T-helper 2 cell treated with Interferon-gamma antibody and Interleukin-4, amounts not matched to agents 5 μg/mL and 100 μg/mL, for 36 hours (primary cell): Measurements from ENCODE around the gene TSGA10IP.

Experiments used
- DNase-seq: peaks from one replicate; pipeline ENCODE4 v3.0.0; 2021; ENCODE audit warnings: low spot score
- H3K27ac Mint-ChIP-seq: one replicate; pipeline ENCODE4 v1.8.0; 2021; ENCODE audit warnings: mild to moderate bottlenecking, mixed read lengths
- H3K27me3 Mint-ChIP-seq: one replicate; pipeline ENCODE4 v1.8.0; 2021; ENCODE audit warnings: low read depth, mixed read lengths
- H3K36me3 Mint-ChIP-seq: one replicate; pipeline ENCODE4 v1.8.0; 2021; ENCODE audit warnings: low read depth, mixed read lengths
- H3K4me1 Mint-ChIP-seq: one replicate; pipeline ENCODE4 v1.8.0; 2021; ENCODE audit warnings: low read depth, mixed read lengths
- H3K4me3 Mint-ChIP-seq: one replicate; pipeline ENCODE4 v1.8.0; 2022; ENCODE audit warnings: mild to moderate bottlenecking, moderate library complexity, mixed read lengths
- H3K9me3 Mint-ChIP-seq: one replicate; pipeline ENCODE4 v1.8.0; 2021; ENCODE audit warnings: mixed read lengths

TSGA10IP gene

GRCh38 chr11:65965986-65966762 lies 20.9 kb downstream of the TSGA10IP start:
- H3K9me3 Mint-ChIP-seq = no peaks in the 10 kb centered on the region
- H3K36me3 Mint-ChIP-seq = peaks cover 56% of the 10 kb centered on the region
- no peak overlapping the region for H3K27ac Mint-ChIP-seq

GRCh38 chr11:65967329-65967934 lies 22.2 kb downstream of the TSGA10IP start:
- no peaks in the 10 kb centered on the region for H3K9me3 Mint-ChIP-seq
- peaks cover 14% of the 10 kb centered on the region for H3K4me1 Mint-ChIP-seq
- H3K4me3 Mint-ChIP-seq = no peak overlapping the region
- peaks cover 55% of the 10 kb centered on the region for H3K36me3 Mint-ChIP-seq
- no peak for DNase-seq
- no peak overlapping the region for H3K27ac Mint-ChIP-seq
- no peaks in the 10 kb centered on the region for H3K27me3 Mint-ChIP-seq

More at GRCh38 chr11:65965986-65966762, 20.9 kb downstream of the TSGA10IP start:
- no peaks in the 10 kb centered on the region for H3K27me3 Mint-ChIP-seq
- DNase-seq = no peak
- peaks cover 18% of the 10 kb centered on the region for H3K4me1 Mint-ChIP-seq
- no peak overlapping the region for H3K4me3 Mint-ChIP-seq

- Mint-ChIP-seq H3K27ac (no peak overlapping the region), H3K27me3 (no peaks in the 10 kb centered on the region), H3K36me3 (peaks cover 57% of the 10 kb centered on the region), H3K4me3 (no peak overlapping the region), H3K4me1 (peaks cover 2% of the 10 kb centered on the region), H3K9me3 (no peaks in the 10 kb centered on the region)
- no peak for DNase-seq
Observed at GRCh38 chr11:65968600-65969482, 23.6 kb downstream of the TSGA10IP start.

- Mint-ChIP-seq H3K27me3 (no peaks in the 10 kb centered on the region), H3K36me3 (peaks cover 50% of the 10 kb centered on the region), H3K4me3 (no peak overlapping the region), H3K4me1 (no peaks in the 10 kb centered on the region), H3K27ac (no peak overlapping the region), H3K9me3 (no peaks in the 10 kb centered on the region)
- no peak for DNase-seq
Observed at GRCh38 chr11:65972116-65972515, 26.8 kb downstream of the TSGA10IP start.

GRCh38 chr11:65973439-65974110 lies 28.3 kb downstream of the TSGA10IP start:
- H3K27ac Mint-ChIP-seq = no peak overlapping the region
- peaks cover 51% of the 10 kb centered on the region for H3K36me3 Mint-ChIP-seq
- no peaks in the 10 kb centered on the region for H3K4me1 Mint-ChIP-seq
- H3K27me3 Mint-ChIP-seq = no peaks in the 10 kb centered on the region
- DNase-seq = no peak
- no peak overlapping the region for H3K4me3 Mint-ChIP-seq
- no peaks in the 10 kb centered on the region for H3K9me3 Mint-ChIP-seq

GRCh38 chr11:65975771-65976170 lies 30.5 kb downstream of the TSGA10IP start:
- no peak for DNase-seq
- Mint-ChIP-seq H3K9me3 (no peaks in the 10 kb centered on the region), H3K36me3 (peaks cover 50% of the 10 kb centered on the region), H3K4me3 (no peak overlapping the region), H3K4me1 (no peaks in the 10 kb centered on the region), H3K27ac (no peak overlapping the region), H3K27me3 (no peaks in the 10 kb centered on the region)

- Mint-ChIP-seq H3K4me1 (no peaks in the 10 kb centered on the region), H3K27me3 (no peaks in the 10 kb centered on the region), H3K27ac (no peak overlapping the region), H3K4me3 (no peak overlapping the region), H3K36me3 (peaks cover 50% of the 10 kb centered on the region), H3K9me3 (no peaks in the 10 kb centered on the region)
- no peak for DNase-seq
Observed at GRCh38 chr11:65976216-65977176, 31.2 kb downstream of the TSGA10IP start.

GRCh38 chr11:65977621-65978390 lies 32.5 kb downstream of the TSGA10IP start:
- Mint-ChIP-seq H3K4me1 (no peaks in the 10 kb centered on the region), H3K27me3 (no peaks in the 10 kb centered on the region), H3K36me3 (peaks cover 42% of the 10 kb centered on the region), H3K27ac (no peak overlapping the region), H3K9me3 (no peaks in the 10 kb centered on the region), H3K4me3 (no peak overlapping the region)
- no peak for DNase-seq

- Mint-ChIP-seq H3K27me3 (no peaks in the 10 kb centered on the region), H3K9me3 (no peaks in the 10 kb centered on the region), H3K4me3 (no peak overlapping the region), H3K4me1 (no peaks in the 10 kb centered on the region), H3K27ac (no peak overlapping the region), H3K36me3 (peaks cover 36% of the 10 kb centered on the region)
- DNase-seq = no peak
Observed at GRCh38 chr11:65978391-65979238, 33.3 kb downstream of the TSGA10IP start.

- H3K4me1 Mint-ChIP-seq = no peaks in the 10 kb centered on the region
- H3K36me3 Mint-ChIP-seq = peaks cover 32% of the 10 kb centered on the region
- no peak for DNase-seq
- H3K4me3 Mint-ChIP-seq = no peak overlapping the region
- H3K27ac Mint-ChIP-seq = no peak overlapping the region
- no peaks in the 10 kb centered on the region for H3K27me3 Mint-ChIP-seq
- H3K9me3 Mint-ChIP-seq = no peaks in the 10 kb centered on the region
Observed at GRCh38 chr11:65979261-65979759, 34.0 kb downstream of the TSGA10IP start.

GRCh38 chr11:65981101-65981740 lies 35.9 kb downstream of the TSGA10IP start:
- Mint-ChIP-seq H3K27ac (no peak overlapping the region), H3K36me3 (peaks cover 23% of the 10 kb centered on the region), H3K9me3 (no peaks in the 10 kb centered on the region), H3K27me3 (no peaks in the 10 kb centered on the region), H3K4me1 (no peaks in the 10 kb centered on the region), H3K4me3 (no peak overlapping the region)
- DNase-seq = no peak
